Muscle of leg (tissue), 11 donors: Measurements from ENCODE around the gene GALNT6. TPM values are rescaled to one million over a fixed set of nuclear protein-coding genes. Genes with fewer than 3 reads are reported as not detected.
"Not testable (repeated sequence)": the region's sequence is repeated elsewhere in the genome, so short reads cannot be mapped to it uniquely, and the experiment has no call there.

ENCODE experiments used
- DNase-seq: peaks from one replicate; pipeline ENCODE4 v3.0.0; 2013
- H3K27ac ChIP-seq: one replicate; pipeline ENCODE4 v1.5.1; 2013; ENCODE audit warnings: mild to moderate bottlenecking, low read length, control low read depth
- H3K27me3 ChIP-seq: one replicate; pipeline ENCODE4 v1.6.1; 2013; ENCODE audit warnings: low read length; ENCODE audit not compliant: control insufficient read depth, insufficient read depth
- H3K36me3 ChIP-seq: one replicate; pipeline ENCODE4 v1.6.1; 2013; ENCODE audit warnings: low read length; ENCODE audit not compliant: control insufficient read depth, insufficient read depth
- H3K4me1 ChIP-seq: one replicate; pipeline ENCODE4 v1.6.1; 2013; ENCODE audit warnings: low read length; ENCODE audit not compliant: control insufficient read depth, insufficient read depth
- H3K4me3 ChIP-seq: one replicate; pipeline ENCODE4 v1.5.1; 2013; ENCODE audit warnings: low read length, control low read depth
- H3K9me3 ChIP-seq: replicated peaks from 2 replicates; pipeline ENCODE4 v1.6.1; 2013; ENCODE audit warnings: low read depth, low read length; ENCODE audit not compliant: control insufficient read depth
- WGBS: methylation state at CpG from one replicate; pipeline ENCODE4 v1.1.5; 2013; ENCODE audit warnings: missing lambda C conversion rate; ENCODE audit not compliant: insufficient coverage; 5-methylcytosine and 5-hydroxymethylcytosine counted together
- polyA plus RNA-seq, 8 donors: library from polyadenylated mRNA; unstranded; fragments of 120-200 nt; gene quantifications; one replicate each; pipeline versions ENCODE4 v1.2.1 to v1.2.3, GENCODE V29; 2013; ENCODE audit warnings: inconsistent platforms in 1 of 8, low replicate concordance in 1 of 8; ENCODE audit not compliant: insufficient read length in 8 of 8, insufficient read depth in 1 of 8
- total RNA-seq: library from RNA; stranded (reverse); fragments of 120-200 nt; gene quantifications from one replicate; pipeline ENCODE4 v1.2.4, GENCODE V29; 2013

The GALNT6 gene
- total and polyA plus RNA-seq, 9 donors: 0.32 to 1.1 (median 0.50) TPM

- peaks cover 3% of the 10 kb centered on the region for H3K4me1 ChIP-seq
- H3K9me3 ChIP-seq: no peaks in the 10 kb centered on the region
- DNase-seq: no peak
- no peak overlapping the region for H3K4me3 ChIP-seq
- H3K27ac ChIP-seq: no peak overlapping the region
- no peaks in the 10 kb centered on the region for H3K27me3 ChIP-seq
- 90% methylated on average over 7 of the region's 10 CpGs for WGBS
- H3K36me3 ChIP-seq: no peaks in the 10 kb centered on the region
Measured at GRCh38 chr12:51342416-51342815, 48.8 kb downstream of the GALNT6 start.

GRCh38 chr12:51341251-51342007, 49.8 kb downstream of the GALNT6 start:
- peak; percentile 77 for DNase-seq
- H3K27ac ChIP-seq: no peak overlapping the region
- WGBS: 65% methylated on average over 3 of the region's 9 CpGs

GRCh38 chr12:51339750-51340149, 51.5 kb downstream of the GALNT6 start:
- DNase-seq: no peak
- Histone ChIP-seq H3K36me3 (no peaks in the 10 kb centered on the region), H3K27me3 (no peaks in the 10 kb centered on the region), H3K9me3 (no peaks in the 10 kb centered on the region), H3K4me1 (peaks cover 3% of the 10 kb centered on the region), H3K27ac (no peak overlapping the region), H3K4me3 (no peak overlapping the region)
- WGBS: 65% methylated on average over 3 of the region's 6 CpGs

More at GRCh38 chr12:51341251-51342007, 49.8 kb downstream of the GALNT6 start:
- no peaks in the 10 kb centered on the region for H3K27me3 ChIP-seq
- peaks cover 3% of the 10 kb centered on the region for H3K4me1 ChIP-seq
- H3K36me3 ChIP-seq: no peaks in the 10 kb centered on the region
- peak overlapping the region; percentile 14 for H3K4me3 ChIP-seq
- H3K9me3 ChIP-seq: no peaks in the 10 kb centered on the region

- not testable (repeated sequence) for DNase-seq, H3K27me3 ChIP-seq, H3K4me1 ChIP-seq, H3K36me3 ChIP-seq, H3K4me3 ChIP-seq, H3K27ac ChIP-seq, H3K9me3 ChIP-seq
Measured at GRCh38 chr12:51337336-51337735, 53.9 kb downstream of the GALNT6 start.

GRCh38 chr12:51335931-51336330, 55.3 kb downstream of the GALNT6 start:
- Histone ChIP-seq H3K36me3 (no peaks in the 10 kb centered on the region), H3K9me3 (no peaks in the 10 kb centered on the region), H3K27me3 (no peaks in the 10 kb centered on the region), H3K27ac (no peak overlapping the region), H3K4me1 (no peaks in the 10 kb centered on the region), H3K4me3 (no peak overlapping the region)
- DNase-seq: no peak
- WGBS: 92% methylated on average over 2 of the region's 2 CpGs

- 38% methylated on average over 2 of the region's 4 CpGs for WGBS
Measured at GRCh38 chr12:51334764-51335163, 56.4 kb downstream of the GALNT6 start.

GRCh38 chr12:51333536-51333935, 57.7 kb downstream of the GALNT6 start:
- Histone ChIP-seq H3K27me3 (peaks cover 2% of the 10 kb centered on the region), H3K4me1 (no peaks in the 10 kb centered on the region), H3K9me3 (no peaks in the 10 kb centered on the region), H3K36me3 (no peaks in the 10 kb centered on the region), H3K27ac (no peak overlapping the region), H3K4me3 (no peak overlapping the region)
- DNase-seq: no peak
- 90% methylated on average over 1 of the region's 6 CpGs for WGBS

More at GRCh38 chr12:51334764-51335163, 56.4 kb downstream of the GALNT6 start:
- Histone ChIP-seq H3K27me3 (no peaks in the 10 kb centered on the region), H3K4me1 (no peaks in the 10 kb centered on the region), H3K36me3 (no peaks in the 10 kb centered on the region), H3K4me3 (no peak overlapping the region), H3K27ac (no peak overlapping the region), H3K9me3 (no peaks in the 10 kb centered on the region)
- no peak for DNase-seq

GRCh38 chr12:51330186-51330585, 61.0 kb downstream of the GALNT6 start:
- Histone ChIP-seq H3K27me3 (peaks cover 2% of the 10 kb centered on the region), H3K27ac (no peak overlapping the region), H3K4me1 (no peaks in the 10 kb centered on the region), H3K9me3 (no peaks in the 10 kb centered on the region), H3K36me3 (no peaks in the 10 kb centered on the region), H3K4me3 (no peak overlapping the region)
- DNase-seq: no peak

- Histone ChIP-seq H3K9me3 (no peaks in the 10 kb centered on the region), H3K27me3 (peaks cover 2% of the 10 kb centered on the region), H3K4me3 (no peak overlapping the region), H3K36me3 (no peaks in the 10 kb centered on the region), H3K4me1 (no peaks in the 10 kb centered on the region), H3K27ac (no peak overlapping the region)
- DNase-seq: no peak
- WGBS: 65% methylated on average over 5 of the region's 5 CpGs
Measured at GRCh38 chr12:51329742-51330141, 61.5 kb downstream of the GALNT6 start.

GRCh38 chr12:51328587-51328986, 62.6 kb downstream of the GALNT6 start:
- no peak for DNase-seq
- WGBS: 100% methylated on average over 1 of the region's 4 CpGs
- Histone ChIP-seq H3K4me3 (no peak overlapping the region), H3K9me3 (no peaks in the 10 kb centered on the region), H3K27me3 (peaks cover 2% of the 10 kb centered on the region), H3K4me1 (no peaks in the 10 kb centered on the region), H3K27ac (no peak overlapping the region), H3K36me3 (no peaks in the 10 kb centered on the region)
